ENCODE measurements around the gene C6orf132. TPM values are rescaled to one million over a fixed set of nuclear protein-coding genes. Genes with fewer than 3 reads are reported as not detected.

The C6orf132 gene
- total and polyA plus RNA-seq, 10 of the 15 experiments (the other 5 are each of a cell fraction or from before 2014, with no cell fraction given) = 0.04 to 0.05 TPM; not detected in 8

DNA sequence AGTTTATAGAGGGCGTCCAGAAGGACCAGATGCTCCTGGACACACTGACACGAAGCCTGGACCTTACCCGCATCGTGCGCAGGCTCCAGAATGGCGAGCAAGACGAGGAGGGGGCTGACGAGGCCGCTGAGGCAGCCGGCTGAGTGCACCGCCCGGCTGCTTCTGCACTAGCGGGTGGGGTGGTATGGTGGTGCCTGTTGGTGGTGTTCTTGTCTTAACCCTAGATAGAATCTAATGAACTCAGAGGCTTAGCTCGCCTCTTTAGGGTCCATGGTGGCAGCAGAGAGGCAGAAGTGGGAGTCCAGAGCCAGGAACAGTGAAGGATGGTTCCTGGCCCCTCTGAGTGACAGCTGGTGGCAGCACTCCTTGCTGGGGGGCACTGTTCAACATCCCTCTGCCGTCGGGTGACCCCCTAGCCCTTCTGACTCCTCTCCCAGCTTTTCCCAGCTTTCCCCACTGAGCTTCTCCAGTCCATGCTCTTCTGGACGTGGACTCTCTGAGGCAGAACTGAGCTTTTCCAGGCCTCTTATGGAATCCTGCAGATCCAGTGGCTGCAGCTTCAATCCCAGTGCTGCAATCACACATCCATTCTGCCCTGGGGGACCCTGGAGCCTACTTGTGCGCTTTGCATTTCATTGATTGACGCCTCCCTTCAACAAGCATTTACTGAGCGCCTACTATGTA lies 37.0 kb upstream of the C6orf132 start:
- H2AFZ ChIP-seq (ENCODE audit: control insufficient read depth, low read depth, low read length) = no peak overlapping the region
- intact Hi-C loops (cut with micrococcal nuclease; ENCODE audit: unreplicated experiment) (no loop called here), in situ Hi-C loops (cut with MboI) (no loop called here)
- no peaks in the 10 kb centered on the region for H3K27me3 ChIP-seq (replicated peaks in 1 of 2; ENCODE audit: control insufficient read depth in 2 of 2, insufficient read depth in 2 of 2, low read length in 1 of 2)
- H3K4me1 ChIP-seq (ENCODE audit: control insufficient read depth, insufficient read depth, low read length) = no peaks in the 10 kb centered on the region
- SMC1A ChIA-PET (ENCODE audit: uncharacterized antibody, unreplicated experiment) = interaction anchor here (1.1 to 1.6 kb wide), 3 partner anchors 35 to 547 kb away, joined by 3 to 5 read pairs (median 3); no protein-coding TSS in a partner anchor
- 74% methylated on average over 20 of the region's 20 CpGs for WGBS (ENCODE audit: insufficient coverage, insufficient replicate concordance, low lambda C conversion rate, missing lambda C conversion rate)
- DNase-seq (ENCODE audit: low read depth, low spot score) (no peak), FAIRE-seq (no peak), ATAC-seq (no peak)
- BruUV-seq (replicated peaks) = no TSS peak
- TF ChIP-seq NKRF (conservative IDR thresholded peaks at IDR 0.05) (no peak), NBN (IDR thresholded peaks at IDR 0.05) (no peak), ATF7 (IDR thresholded peaks at IDR 0.05; ENCODE audit: low read depth) (no peak), SP1 (IDR thresholded peaks at IDR 0.05; ENCODE audit: low read depth, low read length) (no peak), MEF2A (IDR thresholded peaks at IDR 0.05; ENCODE audit: insufficient read depth, low read depth, low read length) (no peak), E2F8 (IDR thresholded peaks at IDR 0.05; ENCODE audit: low read depth, partially characterized antibody) (no peak), FOXM1 (IDR thresholded peaks at IDR 0.05; ENCODE audit: low read depth, low read length) (no peak)
- TF ChIP-seq, protein P1, sequence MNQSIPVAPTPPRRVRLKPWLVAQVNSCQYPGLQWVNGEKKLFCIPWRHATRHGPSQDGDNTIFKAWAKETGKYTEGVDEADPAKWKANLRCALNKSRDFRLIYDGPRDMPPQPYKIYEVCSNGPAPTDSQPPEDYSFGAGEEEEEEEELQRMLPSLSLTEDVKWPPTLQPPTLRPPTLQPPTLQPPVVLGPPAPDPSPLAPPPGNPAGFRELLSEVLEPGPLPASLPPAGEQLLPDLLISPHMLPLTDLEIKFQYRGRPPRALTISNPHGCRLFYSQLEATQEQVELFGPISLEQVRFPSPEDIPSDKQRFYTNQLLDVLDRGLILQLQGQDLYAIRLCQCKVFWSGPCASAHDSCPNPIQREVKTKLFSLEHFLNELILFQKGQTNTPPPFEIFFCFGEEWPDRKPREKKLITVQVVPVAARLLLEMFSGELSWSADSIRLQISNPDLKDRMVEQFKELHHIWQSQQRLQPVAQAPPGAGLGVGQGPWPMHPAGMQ (IDR thresholded peaks at IDR 0.05; ENCODE audit: borderline replicate concordance) = no peak
- RAD21 ChIA-PET (ENCODE audit: unreplicated experiment) = interaction anchor here (0.6 kb wide), 1 partner anchor 116 kb away, joined by 3 read pairs; no protein-coding TSS in a partner anchor
- H3K9ac ChIP-seq (ENCODE audit: control insufficient read depth, insufficient read depth, low read length) = no peak overlapping the region
- POLR2A ChIA-PET = no interaction called here
- no peaks in the 10 kb centered on the region for H4K20me1 ChIP-seq (ENCODE audit: control insufficient read depth, insufficient read depth)
- no peaks in the 10 kb centered on the region for H3K9me3 ChIP-seq (replicated peaks; ENCODE audit: control insufficient read depth, insufficient read depth, low read length)
- H3K4me2 ChIP-seq (ENCODE audit: control insufficient read depth, insufficient read depth) = no peak overlapping the region
- no peak overlapping the region for H3K27ac ChIP-seq (ENCODE audit: control insufficient read depth, insufficient read depth)
- H3K79me2 ChIP-seq (ENCODE audit: control insufficient read depth, insufficient read depth, low read length) = no peaks in the 10 kb centered on the region
- CTCF ChIA-PET = interaction anchor here (1.4 to 1.7 kb wide), 2 partner anchors 11 to 36 kb away, joined by 3 to 4 read pairs; no protein-coding TSS in a partner anchor
- H3K36me3 ChIP-seq (ENCODE audit: control insufficient read depth in 2 of 2, insufficient read depth in 2 of 2, low read length in 1 of 2) = no peaks in the 10 kb centered on the region
- no peak overlapping the region for H3K4me3 ChIP-seq

Measured in GM12878 (cell line).